Astrocyte (in vitro differentiated cells and primary cell): ENCODE results near the gene ZNF674.

Source experiments
- EZH2 ChIP-seq: IDR thresholded peaks from 2 replicates; pipeline ENCODE4 v1.6.1; 2012; ENCODE audit warnings: mild to moderate bottlenecking, low read length, inconsistent platforms; ENCODE audit not compliant: insufficient read depth
- TF ChIP-seq, protein P1 (sequence below): IDR thresholded peaks from 2 replicates; pipeline ENCODE4 v1.5.1; 2011; ENCODE audit warnings: low read depth, mild to moderate bottlenecking, inconsistent platforms, low read length, moderate library complexity; ENCODE audit not compliant: insufficient read depth

DNA sequence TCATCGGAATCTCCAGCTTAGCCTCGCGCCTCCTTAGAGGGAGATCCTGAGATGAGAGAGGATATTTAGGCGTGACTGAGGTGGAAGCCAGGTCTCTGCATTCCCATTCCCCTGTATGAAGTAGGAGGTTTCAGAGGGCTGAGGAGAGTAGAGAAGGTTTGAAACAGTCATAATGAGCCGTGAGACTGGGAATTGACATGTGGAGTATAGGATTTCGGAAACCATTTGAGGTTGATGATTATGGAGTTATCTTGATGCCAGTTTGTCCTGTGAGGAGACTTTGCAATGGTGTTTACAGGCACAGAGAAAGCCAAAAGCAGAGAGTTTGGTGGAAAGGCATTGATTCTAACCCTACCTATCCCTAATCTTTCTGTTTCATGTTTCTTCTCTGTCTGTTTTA, 30.4 kb upstream of the ZNF674 start:
- TF ChIP-seq EZH2, result no peak
- TF ChIP-seq, protein P1, sequence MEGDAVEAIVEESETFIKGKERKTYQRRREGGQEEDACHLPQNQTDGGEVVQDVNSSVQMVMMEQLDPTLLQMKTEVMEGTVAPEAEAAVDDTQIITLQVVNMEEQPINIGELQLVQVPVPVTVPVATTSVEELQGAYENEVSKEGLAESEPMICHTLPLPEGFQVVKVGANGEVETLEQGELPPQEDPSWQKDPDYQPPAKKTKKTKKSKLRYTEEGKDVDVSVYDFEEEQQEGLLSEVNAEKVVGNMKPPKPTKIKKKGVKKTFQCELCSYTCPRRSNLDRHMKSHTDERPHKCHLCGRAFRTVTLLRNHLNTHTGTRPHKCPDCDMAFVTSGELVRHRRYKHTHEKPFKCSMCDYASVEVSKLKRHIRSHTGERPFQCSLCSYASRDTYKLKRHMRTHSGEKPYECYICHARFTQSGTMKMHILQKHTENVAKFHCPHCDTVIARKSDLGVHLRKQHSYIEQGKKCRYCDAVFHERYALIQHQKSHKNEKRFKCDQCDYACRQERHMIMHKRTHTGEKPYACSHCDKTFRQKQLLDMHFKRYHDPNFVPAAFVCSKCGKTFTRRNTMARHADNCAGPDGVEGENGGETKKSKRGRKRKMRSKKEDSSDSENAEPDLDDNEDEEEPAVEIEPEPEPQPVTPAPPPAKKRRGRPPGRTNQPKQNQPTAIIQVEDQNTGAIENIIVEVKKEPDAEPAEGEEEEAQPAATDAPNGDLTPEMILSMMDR, result no peak
